GM13977 (cell line): ENCODE measurements around the gene IMMP2L.
"Not testable (repeated sequence)": the region's sequence is repeated elsewhere in the genome, so short reads cannot be mapped to it uniquely, and the experiment has no call there.

ENCODE experiments used
- DNase-seq: peaks from one replicate; pipeline ENCODE4 v3.0.0; 2012; ENCODE audit warnings: low spot score
- in situ Hi-C: fragments of 300-500 bp; cut with MboI; formaldehyde crosslinking; loops from one replicate; pipeline ENCODE4 v1.12.0; 2022; ENCODE audit warnings: low sequenced_read_pairs, low pct_unique_long_range_greater_than_20kb, mixed read lengths, inconsistent platforms; ENCODE audit not compliant: unreplicated experiment
- TF ChIP-seq, protein P1 (sequence below): IDR thresholded peaks from 2 replicates; pipeline ENCODE4 v1.5.1; 2012; ENCODE audit warnings: mild to moderate bottlenecking, control low read depth; ENCODE audit not compliant: insufficient read depth; ENCODE audit errors: extremely low read depth, missing control alignments

The IMMP2L gene

DNA sequence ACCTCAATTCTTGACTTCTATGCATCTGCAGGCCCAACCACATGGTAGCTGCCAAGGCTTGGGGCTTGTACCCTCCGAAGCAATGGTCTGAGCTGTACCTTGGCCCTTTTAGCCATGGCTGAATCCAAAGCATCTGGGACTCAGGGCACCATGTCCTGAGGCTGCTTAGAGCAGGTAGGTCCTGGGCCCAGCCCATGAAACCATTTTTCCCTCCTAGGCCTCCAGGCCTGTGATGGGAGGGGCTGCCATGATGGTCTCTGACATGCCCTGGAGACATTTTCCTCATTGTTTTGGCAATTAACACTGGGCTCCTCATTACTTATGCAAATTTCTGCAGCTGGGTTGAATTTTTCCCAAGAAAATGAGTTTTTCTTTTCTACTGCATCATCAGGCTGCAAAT, 889.1 kb downstream of the IMMP2L start:
- TF ChIP-seq, protein P1, sequence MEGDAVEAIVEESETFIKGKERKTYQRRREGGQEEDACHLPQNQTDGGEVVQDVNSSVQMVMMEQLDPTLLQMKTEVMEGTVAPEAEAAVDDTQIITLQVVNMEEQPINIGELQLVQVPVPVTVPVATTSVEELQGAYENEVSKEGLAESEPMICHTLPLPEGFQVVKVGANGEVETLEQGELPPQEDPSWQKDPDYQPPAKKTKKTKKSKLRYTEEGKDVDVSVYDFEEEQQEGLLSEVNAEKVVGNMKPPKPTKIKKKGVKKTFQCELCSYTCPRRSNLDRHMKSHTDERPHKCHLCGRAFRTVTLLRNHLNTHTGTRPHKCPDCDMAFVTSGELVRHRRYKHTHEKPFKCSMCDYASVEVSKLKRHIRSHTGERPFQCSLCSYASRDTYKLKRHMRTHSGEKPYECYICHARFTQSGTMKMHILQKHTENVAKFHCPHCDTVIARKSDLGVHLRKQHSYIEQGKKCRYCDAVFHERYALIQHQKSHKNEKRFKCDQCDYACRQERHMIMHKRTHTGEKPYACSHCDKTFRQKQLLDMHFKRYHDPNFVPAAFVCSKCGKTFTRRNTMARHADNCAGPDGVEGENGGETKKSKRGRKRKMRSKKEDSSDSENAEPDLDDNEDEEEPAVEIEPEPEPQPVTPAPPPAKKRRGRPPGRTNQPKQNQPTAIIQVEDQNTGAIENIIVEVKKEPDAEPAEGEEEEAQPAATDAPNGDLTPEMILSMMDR: no peak
- no peak for DNase-seq
- in situ Hi-C loops: no loop called here

DNA sequence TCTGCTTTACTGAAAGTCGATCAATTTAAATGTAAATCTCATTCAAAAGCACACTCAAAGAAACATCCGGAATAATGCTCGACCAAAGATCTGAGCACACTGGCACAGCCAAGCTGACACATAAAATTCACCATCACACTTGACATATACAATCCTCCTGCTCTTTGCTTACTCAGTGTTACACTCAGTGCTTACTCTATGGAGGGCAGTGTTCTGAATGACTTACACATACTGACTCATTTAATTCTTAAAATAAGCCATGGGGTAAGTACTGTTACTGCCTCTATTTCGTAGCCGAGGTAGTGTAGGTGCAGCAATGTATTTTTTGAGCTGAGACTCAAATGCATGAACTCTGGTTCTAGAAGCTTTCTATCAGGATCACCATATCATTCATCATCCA, 892.9 kb downstream of the IMMP2L start:
- DNase-seq: no peak
- in situ Hi-C loops: no loop called here
- TF ChIP-seq, protein P1: no peak

DNA sequence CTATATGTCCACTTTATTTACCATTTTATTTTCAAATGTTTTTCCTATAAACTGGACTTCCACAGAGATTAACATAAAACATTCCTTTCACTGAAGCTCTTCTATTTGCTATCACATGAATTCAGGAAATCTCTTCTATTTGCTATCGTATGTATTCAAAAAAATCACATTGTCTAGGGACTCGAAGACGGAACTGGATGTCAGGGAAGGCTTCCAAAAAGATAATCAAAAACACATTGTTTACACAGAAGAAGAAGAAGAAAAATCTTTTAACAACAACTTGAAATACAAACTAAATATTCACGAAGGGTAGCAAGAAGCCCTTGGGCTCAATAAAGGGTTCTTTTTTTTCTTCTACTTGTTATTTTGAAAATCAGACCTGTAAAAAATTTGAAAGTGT, 897.5 kb downstream of the IMMP2L start:
- TF ChIP-seq, protein P1: no peak
- in situ Hi-C loops: no loop called here
- DNase-seq: no peak

DNA sequence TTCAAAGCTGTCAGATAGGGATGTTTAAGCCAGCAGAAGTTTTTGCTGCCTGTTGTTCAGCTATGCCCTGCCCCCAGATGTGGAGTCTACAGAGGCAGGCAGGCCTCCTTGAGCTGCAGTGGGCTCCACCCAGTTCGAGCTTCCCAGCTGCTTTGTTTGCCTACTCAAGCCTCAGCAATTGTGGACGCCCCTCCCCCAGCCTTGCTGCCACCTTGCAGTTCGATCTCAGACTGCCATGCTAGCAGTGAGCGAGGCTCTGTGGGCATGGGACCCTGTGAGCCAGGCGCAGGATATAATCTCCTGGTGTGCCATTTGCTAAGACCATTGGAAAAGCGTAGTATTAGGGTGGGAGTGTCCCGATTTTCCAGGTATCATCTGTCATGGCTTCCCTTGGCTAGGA, 901.7 kb downstream of the IMMP2L start:
- in situ Hi-C loops: not testable (repeated sequence)

DNA sequence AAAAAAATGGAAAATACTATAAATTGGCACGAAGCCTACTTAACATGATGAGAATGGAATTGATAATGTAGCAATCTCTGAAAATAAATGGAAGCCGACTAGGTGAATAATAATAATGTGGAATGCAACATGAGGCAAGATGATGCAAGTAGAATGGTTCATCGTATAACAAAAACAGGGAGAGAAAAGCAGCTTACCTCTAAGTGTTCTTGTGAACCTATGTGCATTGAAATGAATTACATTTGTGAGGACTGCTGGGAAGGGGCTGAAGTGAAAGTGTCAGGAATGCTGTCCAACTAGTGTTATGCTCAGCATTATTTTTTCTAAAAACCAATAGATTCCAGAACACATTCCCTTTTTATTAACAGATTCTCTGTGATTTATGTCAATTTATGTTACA, 912.0 kb downstream of the IMMP2L start:
- TF ChIP-seq, protein P1: no peak
- DNase-seq: no peak
- in situ Hi-C loops: no loop called here

More for the DNA sequence above, 901.7 kb downstream of the IMMP2L start:
- not testable (repeated sequence) for DNase-seq

DNA sequence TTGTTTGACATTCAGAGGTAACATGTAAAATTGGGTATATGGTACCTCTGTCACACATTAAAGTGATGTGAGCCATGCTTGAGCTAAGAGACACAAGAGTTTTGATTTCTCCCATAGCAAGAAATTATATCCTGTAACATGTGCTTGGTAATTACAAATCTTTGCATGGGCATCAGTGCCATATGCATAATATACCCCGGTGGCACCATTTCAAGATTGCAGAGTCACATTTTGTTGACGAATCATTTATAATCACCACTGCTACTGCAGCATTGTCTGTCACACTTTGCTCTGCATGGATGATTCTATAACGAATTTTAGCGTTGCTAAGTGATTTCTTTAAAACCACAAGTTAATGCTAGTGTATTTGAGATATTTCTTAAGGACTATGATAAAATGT, 915.0 kb downstream of the IMMP2L start:
- TF ChIP-seq, protein P1: no peak
- in situ Hi-C loops: no loop called here
- DNase-seq: no peak

DNA sequence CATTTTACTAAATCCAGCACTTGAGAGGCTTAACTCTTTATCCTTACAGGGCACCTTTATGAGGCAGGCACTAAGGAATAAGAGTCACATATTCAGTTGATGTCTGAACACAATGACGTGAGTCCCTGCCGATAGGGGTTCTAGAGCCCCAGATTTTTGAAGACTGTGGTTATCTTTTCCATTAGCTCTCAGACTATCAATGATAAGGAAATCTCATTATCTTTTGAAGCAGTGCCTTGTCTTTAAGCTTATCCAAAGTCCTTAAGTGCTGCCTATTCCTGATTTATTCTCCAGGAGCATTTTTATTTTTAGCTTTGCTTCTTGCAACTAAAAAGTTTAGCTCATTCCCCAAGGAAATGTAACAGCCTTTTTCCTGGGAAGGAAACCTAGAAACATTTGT, 915.5 kb downstream of the IMMP2L start:
- in situ Hi-C loops: no loop called here
- no peak for DNase-seq
- TF ChIP-seq, protein P1: no peak
